Spleen (tissue), 7 donors: ENCODE results near the gene SESTD1.
A peak's percentile ranks its signal among the peaks of the same experiment; 100 is the strongest.

Source experiments
- CTCF ChIP-seq, 11 experiments: fragments of 200-600 bp in 7 of 11; fragments of 450-650 bp in 4 of 11; sonication (generic) in 4 of 11; IDR thresholded peaks in 8 of 11; conservative IDR thresholded peaks in 3 of 11; 1 replicate in 7 of 11; 2 replicates in 4 of 11; pipeline versions ENCODE4 v1.4.0 to v1.8.0; 2016 to 2021; ENCODE audit warnings: antibody characterized with exemption in 11 of 11, inconsistent platforms in 4 of 11, mild to moderate bottlenecking in 1 of 11
- POLR2AphosphoS5 ChIP-seq, 3 donors: sonication (generic); formaldehyde crosslinking; IDR thresholded peaks; one replicate each; pipeline ENCODE4 v1.5.1; 2017; ENCODE audit warnings: antibody characterized with exemption in 3 of 3
- donor health status: DM: no; HTN: no; CAD: no; lungs with moderate emphysema.
- donor health status: DM: no; HTN: no; CAD: no.
- donor health status: DM: no; HTN: no; CAD: no.

DNA sequence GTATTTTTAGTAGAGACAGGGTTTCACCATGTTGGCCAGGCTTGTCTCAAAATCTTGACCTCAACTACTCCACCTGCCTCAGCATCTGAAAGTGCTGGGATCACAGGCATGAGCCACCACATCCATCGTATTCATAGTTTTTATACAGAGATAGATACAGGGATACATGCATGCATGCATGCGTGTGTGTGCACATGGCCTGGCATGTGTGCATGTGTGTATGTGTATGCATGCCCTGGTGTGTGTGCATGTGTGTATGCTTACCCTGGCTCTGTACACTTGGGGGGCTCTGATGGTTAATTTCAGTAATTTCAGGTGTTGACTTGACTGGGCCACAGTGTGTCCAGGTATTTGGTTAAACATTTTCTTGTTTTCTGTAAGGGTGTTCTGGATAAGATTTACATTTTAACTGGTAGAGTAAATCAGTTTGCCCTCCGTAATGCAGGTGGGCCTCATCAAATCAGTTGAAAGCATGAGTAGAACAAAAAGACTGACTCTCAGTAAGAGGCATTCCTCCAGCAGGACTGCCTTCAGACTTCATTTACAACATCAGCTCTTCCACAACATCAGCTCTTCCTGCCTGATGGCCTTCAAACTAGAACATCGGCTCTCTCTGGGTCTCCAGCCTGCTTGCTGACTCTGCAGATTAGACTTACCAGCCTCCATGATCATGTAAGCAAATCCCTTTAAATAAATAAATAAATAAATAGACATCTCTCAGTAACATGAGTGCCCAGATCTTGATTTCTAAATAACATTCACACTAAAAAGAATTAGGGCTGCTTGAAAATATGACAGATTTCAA lies 30.8 kb downstream of the SESTD1 start:
- TF ChIP-seq CTCF (IDR thresholded peaks at IDR 0.05 in 8 of 11, conservative IDR thresholded peaks at IDR 0.05 in 3 of 11), result no peak
- TF ChIP-seq POLR2AphosphoS5 (IDR thresholded peaks at IDR 0.05), result peak in 1 of 3 donors; percentile 2
